HTR-8/SVneo (cell line): Measurements from ENCODE around the gene FOXF2.

Source experiments
- DNase-seq: peaks from one replicate; pipeline ENCODE4 v3.0.0; 2011; ENCODE audit warnings: low spot score, mixed read lengths; ENCODE audit not compliant: insufficient read length
- FAIRE-seq: peaks from 2 replicates; lab custom pipeline; 2011; peaks lifted over from hg19 to GRCh38; lab: Jason Lieb, UNC

The FOXF2 gene

GRCh38 chr6:1378065-1379016 lies 11.0 kb upstream of the FOXF2 start:
- FAIRE-seq, result no peak
- no peak for DNase-seq

- DNase-seq (no peak), FAIRE-seq (no peak)
Measured at GRCh38 chr6:1379017-1379787, 10.2 kb upstream of the FOXF2 start.

- FAIRE-seq, result no peak
Measured at GRCh38 chr6:1379788-1380147, 9.6 kb upstream of the FOXF2 start.

GRCh38 chr6:1380625-1381427 lies 8.6 kb upstream of the FOXF2 start:
- FAIRE-seq, result peak; percentile 46
- no peak for DNase-seq

More at GRCh38 chr6:1379788-1380147, 9.6 kb upstream of the FOXF2 start:
- DNase-seq, result no peak

GRCh38 chr6:1381481-1382330 lies 7.7 kb upstream of the FOXF2 start:
- DNase-seq (no peak), FAIRE-seq (peak; percentile 68)

GRCh38 chr6:1382331-1382882 lies 7.0 kb upstream of the FOXF2 start:
- FAIRE-seq, result no peak
- DNase-seq, result no peak

- DNase-seq (no peak), FAIRE-seq (no peak)
Measured at GRCh38 chr6:1382883-1383728, 6.3 kb upstream of the FOXF2 start.

GRCh38 chr6:1383729-1384548 lies 5.4 kb upstream of the FOXF2 start:
- DNase-seq (no peak), FAIRE-seq (no peak)

GRCh38 chr6:1384549-1385128 lies 4.7 kb upstream of the FOXF2 start:
- DNase-seq (no peak), FAIRE-seq (no peak)

- FAIRE-seq (peak; percentile 4), DNase-seq (no peak)
Measured at GRCh38 chr6:1385129-1386037, 4.0 kb upstream of the FOXF2 start.

- DNase-seq (no peak), FAIRE-seq (no peak)
Measured at GRCh38 chr6:1386038-1386709, 3.2 kb upstream of the FOXF2 start.

- DNase-seq (no peak), FAIRE-seq (no peak)
Measured at GRCh38 chr6:1387538-1387875, 1.9 kb upstream of the FOXF2 start.

- no peak for FAIRE-seq
- no peak for DNase-seq
Measured at GRCh38 chr6:1387876-1388629, 1.3 kb upstream of the FOXF2 start.

GRCh38 chr6:1388630-1389368 lies 577 bp upstream of the FOXF2 start:
- FAIRE-seq, result no peak

More at GRCh38 chr6:1388630-1389368, 577 bp upstream of the FOXF2 start:
- DNase-seq, result no peak
